C1 segment of cervical spinal cord (tissue), 14 donors: ENCODE results near the gene CDK14.

Source experiments
- DNase-seq, 14 donors: peaks; one replicate each; lab custom pipeline; 2025; lab: John Stamatoyannopoulos, UW

Gene CDK14

DNA sequence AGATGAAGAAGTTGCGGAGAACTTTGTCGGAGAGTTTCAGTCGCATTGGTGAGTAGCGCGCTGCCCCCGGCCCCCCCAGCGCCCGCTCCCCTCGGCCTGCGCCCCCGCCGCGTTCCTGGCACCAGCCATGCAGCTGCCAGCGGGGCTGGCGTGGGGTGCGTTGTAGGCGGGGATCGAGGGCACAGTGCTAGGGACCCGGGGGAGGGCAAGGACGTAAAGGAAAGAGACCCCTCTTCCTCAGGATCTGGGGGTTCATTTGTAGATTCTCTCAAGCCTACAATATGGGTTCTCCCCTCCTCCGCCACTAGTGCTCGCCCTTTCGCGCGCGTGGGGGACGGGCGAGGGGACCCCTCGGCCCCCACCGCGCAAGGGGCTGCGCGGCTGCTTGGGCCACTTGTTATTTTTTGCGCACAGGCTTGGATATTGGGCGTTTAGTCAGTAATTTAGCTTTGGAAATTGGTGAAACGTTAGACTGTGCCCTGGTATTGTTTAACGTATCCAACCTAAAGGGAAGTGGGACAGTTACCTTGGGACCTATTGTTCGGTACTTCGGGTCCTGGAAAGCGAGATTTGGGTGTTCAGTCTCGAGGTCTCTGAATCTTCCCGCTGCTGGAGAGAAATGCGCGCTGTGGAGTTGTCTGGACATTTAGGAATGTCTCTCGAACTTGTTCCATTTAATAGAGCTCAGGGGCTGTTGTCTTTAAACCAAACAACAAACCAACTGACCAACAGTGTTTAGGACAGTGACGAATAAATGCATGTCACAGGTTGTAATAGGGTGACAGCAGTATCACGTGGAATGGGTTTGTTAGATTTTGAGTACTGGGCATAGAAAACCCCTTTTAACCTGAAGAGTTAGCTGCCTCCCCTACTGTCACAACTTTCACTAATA lies 796 bp downstream of the CDK14 start:
- peak in 4 of 14 donors; percentile 5 to 49 (median 24) for DNase-seq

DNA sequence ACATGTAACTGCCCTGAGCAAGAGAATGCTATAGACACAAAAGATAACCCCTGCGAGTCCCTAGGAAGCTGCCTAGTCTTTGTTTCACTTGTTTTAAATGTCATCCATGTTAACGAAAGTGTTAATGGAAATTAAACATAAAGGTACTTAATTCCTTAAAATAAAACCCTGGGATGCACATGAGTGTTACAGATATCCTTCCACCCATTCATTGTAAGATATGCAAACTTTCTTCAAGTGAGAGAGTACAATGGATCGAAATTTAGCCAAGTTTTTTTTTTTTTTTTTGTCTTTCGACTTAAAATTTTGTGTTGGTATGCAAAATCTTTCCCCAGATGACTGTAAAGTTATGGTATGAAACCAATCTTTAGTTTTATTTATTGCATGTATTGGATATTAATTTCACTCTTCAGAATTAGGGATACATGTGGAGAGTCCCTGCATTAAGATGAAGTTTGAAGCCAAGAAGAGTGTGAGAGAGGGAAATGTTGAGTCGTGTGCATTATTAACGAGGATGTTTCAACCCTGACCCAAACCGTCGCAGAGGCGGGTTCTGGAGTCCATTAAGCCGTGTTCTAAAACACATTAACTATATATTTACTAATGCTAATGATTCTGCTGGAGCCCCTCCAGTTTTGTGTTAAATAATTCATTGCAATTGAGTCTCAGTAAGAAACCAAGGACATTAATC lies 1.6 kb downstream of the CDK14 start:
- no peak for DNase-seq

DNA sequence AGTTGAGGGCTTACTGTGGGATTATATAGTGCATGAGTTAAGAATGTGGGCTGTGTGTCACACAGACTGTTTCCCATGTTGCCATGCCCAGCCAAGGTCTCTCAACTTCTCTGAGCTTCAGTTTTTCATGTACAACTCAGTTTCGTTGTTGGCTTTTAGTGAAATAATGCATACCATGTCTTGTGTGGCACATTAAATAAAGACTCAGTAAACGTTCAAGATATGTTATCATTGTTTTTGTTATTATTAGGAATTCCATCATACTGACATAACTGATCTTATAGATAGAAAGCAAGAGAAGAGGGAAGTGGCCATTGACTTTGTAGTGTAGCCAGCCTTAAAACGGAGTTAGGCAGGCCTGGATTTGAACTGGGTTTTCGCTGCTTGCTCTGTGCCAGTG lies 2.9 kb downstream of the CDK14 start:
- no peak for DNase-seq

DNA sequence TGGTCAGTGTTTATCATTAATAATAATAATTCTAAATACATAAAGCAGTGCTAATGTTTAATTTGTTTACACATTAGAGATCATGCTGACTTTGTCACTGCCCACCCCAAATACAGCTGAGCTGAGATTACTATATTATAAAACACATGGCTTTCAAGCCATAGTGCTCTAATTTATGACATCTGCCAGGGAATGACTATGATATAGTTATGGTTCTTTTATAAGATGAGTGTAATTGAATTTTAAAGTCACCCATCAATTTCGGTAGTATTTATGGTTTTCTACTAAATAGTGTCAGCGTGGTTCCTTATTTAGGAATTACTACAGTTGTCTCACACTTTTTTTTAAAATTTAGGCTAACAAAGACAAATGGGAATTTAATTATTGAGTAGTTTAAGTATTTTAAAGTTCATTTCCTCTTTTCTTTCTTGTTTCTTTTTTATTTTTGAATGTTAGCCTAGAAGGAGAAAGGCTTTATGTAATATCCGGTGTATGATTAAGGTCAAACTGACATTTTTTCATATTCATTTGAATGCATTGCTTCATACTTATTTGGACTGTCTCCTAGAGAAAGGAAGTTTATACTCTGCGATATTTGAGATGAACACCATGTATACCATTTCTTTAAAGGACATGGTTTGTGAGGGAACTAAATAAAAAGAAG lies 3.9 kb downstream of the CDK14 start:
- no peak for DNase-seq

DNA sequence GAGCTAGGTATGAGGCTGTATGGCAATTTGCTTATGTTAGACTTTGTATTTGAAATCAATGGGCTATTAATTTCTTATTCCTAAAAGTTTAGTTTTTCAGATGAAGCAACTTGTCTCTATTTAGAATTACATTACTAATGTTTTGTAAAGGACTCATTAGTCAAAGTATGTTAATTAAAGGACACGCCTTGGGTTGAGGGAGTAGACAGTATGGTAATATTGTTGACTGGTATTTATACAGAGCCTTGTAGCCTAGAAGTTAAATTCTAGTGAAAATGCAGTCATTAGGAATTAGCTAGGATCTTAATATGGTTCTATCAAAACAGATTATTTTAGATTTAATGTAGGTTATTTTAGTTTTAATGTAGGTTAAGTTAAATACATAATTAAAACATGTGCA lies 6.2 kb downstream of the CDK14 start:
- DNase-seq, result no peak

DNA sequence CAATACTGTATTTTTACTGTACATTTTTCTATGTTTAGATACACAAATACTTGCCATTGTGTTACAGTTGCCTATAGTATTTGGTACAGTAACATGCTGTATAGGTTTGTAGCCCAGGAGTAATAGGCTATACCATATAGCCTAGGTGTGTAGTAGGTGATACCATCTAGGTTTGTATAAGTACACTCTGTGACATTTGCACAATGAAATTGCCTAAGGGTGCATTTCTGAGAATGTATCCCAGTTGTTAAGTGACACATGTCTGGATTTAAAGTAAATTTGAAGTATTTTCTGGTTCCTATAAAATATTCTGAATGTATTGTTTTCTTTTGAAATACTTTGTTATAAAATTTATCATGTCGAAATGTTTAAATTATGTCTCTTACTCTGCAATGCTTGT lies 7.2 kb downstream of the CDK14 start:
- no peak for DNase-seq

DNA sequence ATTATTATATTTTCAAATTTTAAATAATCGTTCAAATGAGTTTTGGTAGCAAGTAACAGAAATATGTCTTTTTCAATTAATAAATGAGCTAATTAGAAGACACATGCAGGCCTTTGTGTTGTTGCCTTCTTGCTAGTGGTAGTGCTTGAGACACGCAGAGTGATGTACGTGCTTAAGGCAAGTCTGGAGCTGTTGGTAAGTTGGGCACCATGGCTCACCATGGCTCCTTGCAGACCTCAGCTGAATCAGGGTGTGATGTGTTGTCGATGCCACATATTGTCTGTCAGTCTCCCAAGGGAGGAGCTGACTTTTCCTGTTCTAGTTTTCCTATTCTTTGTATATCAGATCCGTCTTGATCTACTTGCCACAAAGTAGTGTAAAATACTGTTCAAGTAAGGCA lies 8.3 kb downstream of the CDK14 start:
- no peak for DNase-seq

DNA sequence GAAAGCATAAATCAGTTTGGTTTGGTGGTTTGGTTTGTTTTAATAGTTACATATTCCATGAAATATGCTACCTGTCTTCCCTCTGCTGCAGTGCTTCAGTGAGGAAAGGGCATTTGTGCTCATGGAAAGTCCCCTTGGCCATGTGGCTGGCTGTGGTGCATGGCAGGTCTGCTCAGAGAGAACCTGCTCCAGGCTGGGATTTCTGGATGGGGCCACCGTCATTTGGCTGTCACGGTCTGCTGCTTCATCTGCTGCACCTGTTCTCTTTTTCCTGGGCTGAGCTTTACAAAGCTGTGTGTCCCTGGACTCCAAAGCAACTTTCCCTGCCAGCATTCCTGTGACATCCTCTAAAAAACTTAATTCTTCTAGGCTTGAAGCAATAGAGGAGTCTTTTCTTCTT lies 8.9 kb downstream of the CDK14 start:
- peak in 3 of 14 donors; percentile 20 to 95 (median 29) for DNase-seq

DNA sequence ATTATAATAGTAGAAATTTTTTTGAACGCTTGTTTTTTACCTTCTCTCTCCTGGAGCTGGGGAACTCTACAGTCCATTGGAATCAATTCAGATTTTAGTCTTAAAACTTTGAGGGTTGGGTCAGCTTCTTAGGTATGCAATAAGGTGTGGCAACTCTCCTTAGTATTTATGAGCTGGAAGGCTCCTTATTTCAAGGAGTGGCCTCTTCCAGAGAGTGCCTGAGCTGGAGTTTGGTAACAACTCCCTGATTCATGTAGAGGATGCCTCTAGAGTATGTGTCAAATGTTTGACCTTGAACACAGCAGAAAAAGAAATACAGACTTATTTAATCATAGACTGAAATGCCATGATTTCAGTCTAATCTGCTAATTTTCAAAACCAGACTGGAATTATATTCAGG lies 11.1 kb downstream of the CDK14 start:
- DNase-seq, result no peak

DNA sequence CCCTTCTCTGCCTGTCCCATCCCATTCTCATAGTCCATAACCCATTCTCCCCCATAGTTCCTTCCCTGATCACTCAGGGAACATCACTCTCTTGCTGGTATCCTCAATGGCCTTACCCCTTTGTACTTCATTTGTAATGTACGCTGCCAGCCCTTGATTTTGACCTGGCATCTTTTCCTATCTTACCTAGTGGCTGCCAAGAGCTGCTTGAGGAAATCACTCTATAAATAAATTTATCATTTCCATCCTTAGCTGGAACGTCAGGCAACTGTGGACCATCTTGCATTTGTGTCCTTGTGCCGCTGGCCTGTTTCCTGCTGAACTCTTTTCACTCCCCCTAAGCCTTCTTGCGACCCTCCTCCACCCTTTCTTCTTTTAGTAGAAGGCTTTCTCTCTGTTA lies 14.0 kb downstream of the CDK14 start:
- no peak for DNase-seq

DNA sequence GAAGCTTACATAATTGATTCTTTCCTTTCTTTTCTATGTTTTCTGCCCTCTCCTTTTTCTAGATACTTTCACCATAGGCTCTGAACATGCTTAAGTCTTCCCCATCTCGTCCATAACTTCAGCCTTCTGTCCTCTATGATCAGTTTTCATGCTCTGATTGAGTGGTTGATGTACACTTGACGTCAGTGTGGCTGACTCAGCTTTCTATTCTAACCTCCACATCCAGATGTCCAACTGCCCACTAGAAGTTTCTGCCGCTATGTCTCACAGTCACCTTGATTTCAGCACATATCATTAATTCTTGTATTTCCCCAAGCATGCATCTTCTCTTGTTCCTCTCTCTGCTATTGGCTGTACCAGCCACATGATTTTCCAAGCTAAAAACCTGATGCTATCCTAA lies 15.0 kb downstream of the CDK14 start:
- DNase-seq, result no peak

DNA sequence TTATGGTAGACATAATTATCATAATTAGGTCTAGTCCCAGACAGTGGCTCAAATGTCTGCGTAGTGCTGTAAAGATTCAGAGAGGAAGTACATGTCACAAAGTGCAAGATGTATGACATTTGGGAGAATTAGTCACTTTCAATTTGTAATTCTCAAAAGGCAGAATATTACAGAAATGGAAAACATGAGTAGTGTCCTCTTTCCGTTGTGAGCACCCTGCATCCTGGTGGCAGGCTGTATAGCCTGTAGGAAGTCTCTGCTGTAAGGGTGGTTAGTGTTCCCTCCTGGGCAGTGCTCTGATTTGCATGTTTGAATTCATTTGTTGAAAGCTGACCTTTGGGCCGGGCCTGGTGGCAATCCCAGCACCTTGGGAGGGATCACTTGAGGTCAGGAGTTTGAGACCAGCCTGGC lies 17.0 kb downstream of the CDK14 start:
- no peak for DNase-seq

DNA sequence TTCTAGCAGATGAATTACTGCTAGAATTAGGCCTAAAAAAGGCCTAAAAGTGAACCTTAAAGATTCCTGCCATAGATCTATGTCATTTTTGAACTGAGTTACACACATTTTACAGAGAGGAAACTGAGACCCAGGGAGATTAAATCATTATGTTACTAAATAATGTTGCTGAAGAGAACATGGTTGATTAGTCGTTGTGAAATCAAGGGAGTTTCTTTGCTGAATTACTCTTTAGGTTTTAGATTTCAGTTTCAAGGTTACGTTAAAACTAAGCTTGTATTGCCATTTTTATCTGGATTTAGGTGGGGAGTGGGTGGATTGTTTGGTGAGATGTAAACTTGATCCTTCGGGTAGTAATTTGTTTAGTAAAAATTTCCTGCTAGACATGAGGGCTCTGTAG lies 21.3 kb downstream of the CDK14 start:
- DNase-seq, result no peak

DNA sequence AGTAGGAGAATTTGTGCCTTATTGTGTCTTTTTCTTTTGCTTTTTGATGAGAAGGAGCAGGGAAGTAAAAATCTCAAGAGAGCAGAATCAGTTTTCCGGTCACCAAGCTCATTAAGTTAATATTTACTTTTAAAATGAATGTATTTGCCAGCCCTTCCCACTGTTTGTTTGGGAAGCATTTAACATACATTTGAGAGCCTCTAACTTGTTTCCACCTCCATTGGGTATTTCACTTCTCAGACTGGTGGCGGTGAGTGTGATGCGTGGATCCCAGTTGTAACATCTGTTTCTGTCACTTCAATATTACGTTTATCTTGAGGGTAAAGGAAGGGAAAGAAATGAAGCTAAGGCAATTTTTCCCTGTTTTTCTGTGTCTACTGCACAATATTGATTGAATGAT lies 22.8 kb downstream of the CDK14 start:
- no peak for DNase-seq

DNA sequence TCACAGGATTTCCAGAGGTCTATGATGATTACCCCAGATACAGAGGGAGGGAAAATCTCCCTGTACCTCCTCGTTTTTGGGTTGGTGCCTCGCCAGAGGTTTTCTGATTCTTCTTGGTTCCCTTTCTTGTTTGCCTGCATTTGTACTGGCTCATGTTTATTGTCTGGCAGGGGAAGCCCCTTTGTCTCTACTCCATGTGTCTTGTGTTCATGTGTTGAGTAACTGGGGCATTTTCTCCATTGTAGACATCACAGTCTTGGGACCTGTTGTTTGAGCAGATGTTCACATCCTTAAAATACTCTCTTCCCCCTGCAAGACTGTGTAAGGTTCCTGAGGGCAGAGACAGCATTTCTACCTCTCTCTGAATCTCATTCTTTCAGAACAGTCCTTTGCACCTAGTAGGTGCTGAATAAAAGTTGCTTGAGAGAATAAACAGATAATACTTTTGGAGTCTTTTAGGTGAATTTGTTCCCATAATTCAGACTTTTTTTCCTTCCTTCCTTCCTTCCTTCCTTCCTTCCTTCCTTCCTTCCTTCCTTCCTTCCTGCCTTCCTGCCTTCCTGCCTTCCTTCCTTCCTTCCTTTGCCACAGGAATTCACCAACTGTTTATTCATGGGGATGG lies 25.1 kb downstream of the CDK14 start:
- no peak for DNase-seq

DNA sequence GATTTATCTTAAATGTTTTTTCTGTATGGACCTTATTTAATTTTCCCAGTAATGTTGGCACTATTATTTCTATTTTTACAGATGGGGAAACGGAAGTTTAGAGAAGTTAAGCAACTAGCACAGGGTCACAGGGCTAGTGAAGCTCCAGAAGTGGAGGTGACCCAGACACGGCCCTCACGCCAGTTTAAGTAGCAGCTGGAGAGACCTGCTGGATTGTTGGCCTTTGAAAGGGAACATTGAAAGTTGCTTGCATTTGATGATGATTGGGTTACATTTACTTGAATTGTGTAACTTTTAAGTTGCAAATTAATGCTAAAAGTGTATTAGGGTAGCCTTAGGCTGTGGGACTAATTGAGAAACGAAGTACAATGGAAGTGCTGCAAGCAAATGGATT lies 25.6 kb downstream of the CDK14 start:
- DNase-seq, result no peak

DNA sequence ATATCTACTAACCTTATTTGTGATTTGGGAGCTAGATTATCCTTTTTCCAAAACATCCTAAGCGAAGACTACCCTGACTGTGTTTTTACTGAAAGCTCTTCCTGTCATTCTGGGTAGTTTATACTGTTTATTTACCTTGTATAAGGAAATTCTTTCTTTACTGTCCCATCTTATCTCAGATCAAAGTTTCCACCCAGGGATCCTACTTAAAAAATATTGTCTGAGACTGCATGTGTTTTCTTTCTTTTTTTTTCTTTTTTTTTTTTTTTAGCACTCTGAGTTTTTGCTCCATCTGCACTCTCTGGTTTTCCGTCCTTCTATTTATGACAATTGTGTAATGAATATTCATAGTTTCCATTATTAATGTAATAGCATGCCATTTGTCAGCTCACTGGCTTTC lies 26.5 kb downstream of the CDK14 start:
- no peak for DNase-seq

DNA sequence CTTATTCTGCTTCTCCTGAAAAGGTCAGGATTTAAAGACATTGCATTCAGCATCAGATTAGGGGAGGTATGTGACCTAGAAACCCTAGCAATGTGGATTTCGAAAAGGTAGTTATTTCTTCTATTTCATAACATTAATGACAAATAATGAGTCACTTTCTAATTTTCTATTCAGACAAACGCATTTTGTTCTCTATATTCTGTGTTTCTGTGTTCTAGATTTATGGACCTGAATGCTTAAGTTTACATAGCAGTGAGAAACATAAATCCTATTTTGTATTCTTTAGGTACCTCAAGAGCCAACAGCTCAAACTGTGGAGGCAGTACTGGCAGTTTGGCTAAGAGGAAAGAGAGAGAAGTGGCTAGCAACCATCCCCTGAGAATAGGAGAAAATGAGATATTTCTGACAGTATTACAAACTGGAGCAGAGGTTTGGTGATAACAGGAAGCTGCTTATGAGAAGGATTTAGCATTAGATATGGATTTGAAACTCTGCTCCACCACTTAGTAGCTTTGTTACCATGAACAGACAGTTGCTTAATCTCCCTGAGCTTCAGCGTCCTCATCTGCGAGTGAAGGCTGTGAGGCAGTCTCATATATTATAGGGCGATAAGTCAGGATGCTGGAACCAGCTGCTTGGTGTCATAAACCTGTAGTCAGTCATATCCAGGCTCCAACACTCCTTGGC lies 28.2 kb downstream of the CDK14 start:
- no peak for DNase-seq

DNA sequence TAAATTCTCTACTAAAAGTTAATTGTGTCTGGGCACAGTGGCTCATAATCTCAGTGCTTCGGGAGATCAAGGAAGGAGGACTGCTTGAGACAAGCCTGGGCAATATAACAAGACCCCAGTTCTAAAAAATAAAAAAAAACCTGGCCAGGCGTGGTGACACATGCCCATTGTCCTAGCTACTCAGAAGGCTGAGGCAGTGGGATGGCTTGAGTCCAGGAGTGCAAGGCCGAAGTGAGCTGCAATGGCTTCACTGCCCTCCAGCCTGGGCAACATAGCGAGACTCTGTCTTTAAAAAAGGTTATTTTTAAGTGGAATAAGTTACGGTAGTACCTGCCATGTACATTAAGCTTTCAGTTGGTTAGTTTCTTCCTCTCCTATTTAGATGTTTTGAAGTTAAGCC lies 28.9 kb downstream of the CDK14 start:
- DNase-seq, result no peak

DNA sequence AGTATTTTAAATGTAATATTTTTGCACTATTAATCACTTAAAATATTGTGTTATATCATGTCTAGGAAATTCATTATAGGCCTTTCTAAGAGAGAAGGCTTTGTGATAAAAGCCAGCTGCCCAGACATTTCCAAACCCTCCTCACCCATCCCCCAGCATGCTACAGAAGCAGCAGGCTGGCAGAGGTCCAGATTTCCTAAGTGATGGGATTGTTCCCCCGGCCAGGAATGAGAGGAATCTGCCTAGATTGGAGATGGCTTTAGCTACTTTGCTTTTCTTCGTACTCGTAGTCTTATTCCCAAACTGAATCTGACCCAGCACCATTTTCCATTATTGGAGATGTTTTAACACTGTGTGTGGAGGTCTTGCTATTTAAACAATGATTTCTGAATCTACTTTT lies 29.4 kb downstream of the CDK14 start:
- peak in 3 of 14 donors; percentile 5 to 13 (median 7) for DNase-seq

DNA sequence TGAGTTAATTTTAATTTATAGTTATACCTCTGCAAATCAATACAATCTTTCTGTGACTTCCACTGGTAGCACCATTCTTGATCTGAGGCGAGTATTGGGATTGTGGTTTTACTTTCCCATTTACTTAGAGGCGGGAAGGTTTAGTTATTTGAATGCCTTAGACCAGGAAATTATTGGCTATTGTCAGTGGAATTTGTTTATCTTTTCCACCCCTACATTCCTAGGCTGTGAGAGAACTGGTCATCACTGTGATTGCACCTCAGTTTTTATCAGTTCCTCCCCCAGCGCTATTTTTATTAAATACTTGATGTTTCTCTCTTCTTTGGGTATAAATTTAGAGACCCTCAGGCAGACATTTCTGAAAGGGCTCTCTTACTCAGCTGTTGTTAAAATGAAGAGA lies 29.9 kb downstream of the CDK14 start:
- no peak for DNase-seq
